Astrocyte of the spinal cord (primary cell): ENCODE measurements around the gene DDN.

ENCODE experiments used
- DNase-seq: peaks from one replicate; pipeline ENCODE4 v3.0.0; 2011; ENCODE audit warnings: low read depth, low spot score
- H3K4me3 ChIP-seq: 2 replicates; pipeline ENCODE4 v1.5.1; 2011; ENCODE audit warnings: low read depth, mild to moderate bottlenecking, low read length, moderate library complexity
- CTCF ChIP-seq: IDR thresholded peaks from 2 replicates; pipeline ENCODE4 v1.5.1; 2012; ENCODE audit warnings: low read depth, mild to moderate bottlenecking, low read length, inconsistent platforms
- in situ Hi-C: cut with HindIII; loops from 2 replicates; pipeline ENCODE4 v1.10.0; 2017; ENCODE audit warnings: low sequenced_read_pairs

DDN gene

GRCh38 chr12:49031573-49032161 lies 32.5 kb upstream of the DDN start:
- no peak for TF ChIP-seq CTCF
- no peak overlapping the region for H3K4me3 ChIP-seq
- in situ Hi-C loops: no loop called here
- DNase-seq: no peak

- DNase-seq: no peak
- H3K4me3 ChIP-seq: no peak overlapping the region
- TF ChIP-seq CTCF: no peak
- in situ Hi-C loops: no loop called here
Measured at GRCh38 chr12:49030714-49031572, 31.8 kb upstream of the DDN start.

GRCh38 chr12:49030119-49030518 lies 30.9 kb upstream of the DDN start:
- in situ Hi-C loops: no loop called here
- H3K4me3 ChIP-seq: no peak overlapping the region
- DNase-seq: no peak
- TF ChIP-seq CTCF: no peak

GRCh38 chr12:49028666-49029275 lies 29.6 kb upstream of the DDN start:
- TF ChIP-seq CTCF: no peak
- in situ Hi-C loops: no loop called here
- H3K4me3 ChIP-seq: no peak overlapping the region
- DNase-seq: no peak

GRCh38 chr12:49027846-49028555 lies 28.8 kb upstream of the DDN start:
- TF ChIP-seq CTCF: no peak
- in situ Hi-C loops: no loop called here
- no peak overlapping the region for H3K4me3 ChIP-seq
- DNase-seq: no peak

GRCh38 chr12:49026678-49027480 lies 27.7 kb upstream of the DDN start:
- DNase-seq: no peak
- in situ Hi-C loops: no loop called here
- no peak overlapping the region for H3K4me3 ChIP-seq
- TF ChIP-seq CTCF: no peak
